Umbilical cord (tissue), 2 donors: ENCODE data around the gene PACSIN3. TPM values are rescaled to one million over a fixed set of nuclear protein-coding genes. Genes with fewer than 3 reads are reported as not detected.

Experiments used
- DNase-seq: peaks from one replicate; pipeline ENCODE4 v3.0.0-alpha.2; 2015; ENCODE audit warnings: low spot score
- total RNA-seq: library from RNA; depleted of rRNA; stranded (reverse); fragments of >200 nt; gene quantifications from one replicate; pipeline ENCODE4 v1.2.3, GENCODE V29; 2014; ENCODE audit warnings: low replicate concordance; ENCODE audit not compliant: insufficient read depth

PACSIN3 gene
- total RNA-seq, 1 donor from 2014 or later: 23.4 TPM

DNA sequence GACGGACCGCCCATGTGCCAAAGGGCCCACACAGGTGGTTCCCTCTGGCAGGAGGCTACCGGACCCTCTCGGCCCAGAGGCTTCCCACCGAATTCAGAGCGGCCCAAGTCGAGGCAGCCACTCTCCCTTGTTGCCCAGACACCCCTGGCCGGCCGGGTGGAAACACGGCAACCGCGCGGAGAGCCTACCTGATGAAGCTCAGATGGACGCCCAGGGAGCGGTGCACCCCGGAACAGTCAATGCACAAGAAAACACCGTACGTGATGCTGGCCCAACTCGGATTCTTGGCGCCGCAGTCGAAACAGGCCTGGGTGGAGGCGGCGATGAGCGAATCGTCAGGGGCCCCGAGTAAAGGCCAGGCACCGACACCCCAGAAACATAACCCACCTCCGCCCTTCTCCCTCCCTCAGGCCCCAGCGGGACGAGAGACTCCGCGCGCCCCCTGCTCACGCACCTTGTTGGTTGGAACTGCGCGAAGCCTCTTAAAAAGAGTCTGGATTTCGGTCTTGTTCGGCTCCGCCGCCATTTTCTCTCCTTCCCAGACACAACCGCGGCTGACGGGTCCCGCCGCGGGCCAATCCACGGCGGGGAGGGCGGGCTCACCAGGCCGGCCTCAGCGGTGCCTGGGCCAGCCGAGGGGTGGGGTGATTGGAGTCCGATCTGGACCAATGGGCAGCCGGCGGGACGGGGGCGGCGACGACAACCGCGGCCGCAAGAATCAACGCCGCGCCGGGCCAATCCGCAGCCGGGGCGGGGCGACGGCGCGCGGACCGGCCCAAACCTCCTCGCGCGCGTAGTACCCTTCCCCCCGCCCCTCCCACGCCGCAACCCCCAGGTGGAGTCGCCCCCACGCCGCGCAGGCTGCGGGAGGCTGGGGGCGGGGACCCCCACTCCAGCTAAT, 9.7 kb downstream of the PACSIN3 start, which contains the start of gene ARFGAP2:
Gene ARFGAP2 (minus strand): TSS at position 552 of the 901 bp plus-strand sequence. CDS start 26 bp downstream, at position 526.
- DNase-seq: peak; percentile 98

DNA sequence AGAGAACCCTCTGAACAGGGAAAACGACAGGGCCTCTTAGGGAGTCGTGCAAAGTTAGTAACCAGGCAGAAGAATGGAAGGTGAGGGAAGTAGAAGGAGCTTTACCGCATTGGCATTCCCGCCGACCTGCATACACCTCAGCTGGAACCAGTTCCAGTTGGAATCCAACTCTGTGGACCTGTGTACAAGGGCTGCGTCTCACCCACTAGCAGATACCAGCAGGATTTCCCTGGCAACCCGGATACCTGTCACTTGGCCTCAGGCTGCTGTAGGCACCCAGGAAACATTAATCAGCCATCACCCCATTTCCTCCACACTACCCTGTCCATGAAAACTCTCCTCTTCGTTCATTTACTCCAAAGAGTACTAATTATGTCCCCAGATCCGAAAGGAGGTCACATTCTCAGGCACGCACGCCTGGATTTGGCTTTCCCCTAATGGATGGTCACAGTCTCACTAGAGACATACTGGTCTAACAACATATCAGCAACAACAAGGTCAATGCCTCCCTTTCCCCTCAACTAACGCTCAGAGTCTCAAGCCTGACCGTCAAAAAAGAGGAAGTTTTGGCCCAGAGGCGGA, 10.4 kb downstream of the PACSIN3 start:
- DNase-seq: no peak

- DNase-seq: no peak
Measured at GRCh38 chr11:47172740-47173336, 13.4 kb downstream of the PACSIN3 start.

DNA sequence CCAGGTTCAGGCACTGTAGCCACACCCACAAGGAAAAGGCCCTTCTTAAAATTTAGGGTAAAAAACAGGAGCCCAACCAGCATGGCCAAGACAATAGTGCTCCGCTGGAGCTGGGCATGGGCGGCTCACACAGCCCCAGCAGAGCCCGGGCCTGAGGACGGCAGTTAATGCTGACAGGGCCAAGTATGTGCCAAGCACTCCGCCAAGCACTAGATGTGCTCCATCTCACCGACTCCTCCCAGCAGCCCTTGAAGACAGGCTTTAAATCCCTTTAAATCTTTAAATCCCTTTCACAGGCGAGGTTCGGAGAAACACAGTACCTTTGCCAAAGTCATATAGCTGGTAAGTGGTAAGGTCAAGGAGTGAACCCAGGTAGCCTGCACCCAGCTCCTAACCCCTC, 14.4 kb downstream of the PACSIN3 start:
- DNase-seq: peak; percentile 76

DNA sequence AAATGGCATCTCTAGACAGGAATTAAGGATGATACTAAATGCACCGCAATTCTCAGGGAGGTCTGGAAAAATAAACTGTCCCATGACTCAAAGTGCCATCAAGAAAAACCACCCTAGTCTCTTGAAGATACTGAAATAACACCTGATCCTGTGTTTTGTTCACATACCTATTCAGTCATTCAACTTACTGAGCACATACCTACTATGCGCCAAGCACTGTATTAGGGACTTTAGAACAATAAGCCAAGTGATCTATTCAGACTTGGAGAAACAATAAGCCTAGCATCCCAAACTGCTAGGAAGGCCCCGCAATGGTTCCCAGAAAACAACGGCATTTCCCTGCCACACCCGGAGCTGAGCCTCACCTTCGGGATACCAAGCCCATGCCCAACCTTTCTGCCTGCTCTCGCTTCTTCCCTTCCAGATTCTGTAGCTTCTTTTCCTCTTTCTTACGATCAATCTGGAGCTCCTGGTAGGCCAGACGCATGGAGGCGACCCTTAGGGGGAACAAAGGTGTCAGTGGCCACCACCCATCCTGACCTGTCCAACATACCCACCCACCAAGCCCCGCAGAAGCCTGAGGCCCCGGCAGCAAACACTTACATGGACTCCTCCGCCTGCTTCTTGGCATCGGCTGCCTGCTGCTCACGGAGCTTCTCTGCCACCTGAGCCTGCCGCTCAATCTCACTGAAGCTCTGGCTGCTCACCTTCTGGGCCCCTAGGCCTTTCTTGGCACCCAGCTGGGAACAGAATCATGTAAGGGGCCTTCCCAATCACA, 15.0 kb downstream of the PACSIN3 start:
- no peak for DNase-seq

DNA sequence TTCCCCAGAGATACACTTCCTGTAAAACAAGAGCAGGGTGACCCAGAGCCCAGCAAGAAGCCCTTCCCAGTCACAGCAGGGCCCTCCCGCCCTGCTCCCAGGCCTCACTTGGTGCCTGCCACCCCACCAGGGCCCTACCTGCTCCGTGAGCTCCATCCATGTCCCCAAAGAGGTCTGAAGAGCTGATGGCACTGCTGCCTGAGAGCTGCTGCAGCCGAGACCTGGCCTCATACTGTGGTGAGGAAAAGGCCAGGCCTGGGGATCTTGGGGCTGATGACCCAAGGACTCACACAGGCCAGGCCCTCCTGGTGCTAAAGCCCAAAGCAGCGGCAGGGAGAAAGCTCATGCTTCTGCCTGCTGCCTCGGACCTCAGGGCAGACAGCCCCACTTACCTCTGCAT, 19.9 kb downstream of the PACSIN3 start:
- DNase-seq: no peak

DNA sequence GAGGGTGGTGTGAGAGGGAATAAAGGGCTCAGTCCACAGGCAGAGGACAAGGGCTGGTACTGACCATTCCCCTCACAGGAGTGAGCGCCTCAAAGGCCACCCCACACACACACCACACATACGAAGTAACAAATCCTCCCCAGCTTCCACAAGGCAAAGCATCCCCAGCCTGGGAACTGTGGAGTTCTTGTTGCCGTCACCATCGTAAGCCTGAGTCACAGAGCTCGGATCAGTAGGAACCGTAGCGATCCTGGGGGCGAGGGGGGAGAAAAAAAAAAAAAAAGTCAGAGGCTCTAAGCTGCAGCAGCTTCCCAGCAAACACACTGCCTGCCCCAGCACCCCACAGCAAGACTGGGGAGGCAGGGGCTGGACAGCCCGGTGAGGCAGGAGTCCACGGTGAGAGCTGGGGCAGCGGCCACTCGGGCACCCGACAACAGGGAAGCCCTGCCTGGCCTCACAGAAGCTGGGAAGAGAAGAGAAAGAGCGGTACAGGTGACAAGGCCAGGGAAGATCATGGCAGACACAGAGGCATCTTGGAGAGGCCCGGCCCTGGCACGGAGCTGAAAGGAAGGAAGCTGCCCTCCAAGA, 20.9 kb downstream of the PACSIN3 start:
- DNase-seq: no peak

GRCh38 chr11:47164321-47164720, 21.9 kb downstream of the PACSIN3 start:
- DNase-seq: no peak

- no peak for DNase-seq
Measured at GRCh38 chr11:47163898-47164297, 22.3 kb downstream of the PACSIN3 start.

DNA sequence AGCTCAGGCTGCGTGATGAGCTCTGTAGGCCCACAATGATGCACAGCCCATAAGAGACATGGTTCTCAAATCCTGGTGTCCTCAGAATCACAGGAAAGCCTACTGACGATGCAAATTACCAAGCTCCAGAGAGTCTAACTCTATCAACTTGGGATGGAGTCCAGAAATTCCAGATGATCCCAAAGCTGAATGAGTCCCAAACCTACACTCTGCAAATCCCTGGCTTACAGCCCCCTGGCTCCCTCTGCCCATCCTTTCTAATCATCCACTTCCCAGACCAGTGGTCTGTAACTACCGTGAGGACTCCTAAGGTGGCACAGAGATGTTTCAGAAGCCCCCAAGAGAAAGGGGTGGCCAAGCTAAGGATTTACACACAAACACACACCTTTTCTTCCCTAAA, 23.0 kb downstream of the PACSIN3 start:
- DNase-seq: no peak

DNA sequence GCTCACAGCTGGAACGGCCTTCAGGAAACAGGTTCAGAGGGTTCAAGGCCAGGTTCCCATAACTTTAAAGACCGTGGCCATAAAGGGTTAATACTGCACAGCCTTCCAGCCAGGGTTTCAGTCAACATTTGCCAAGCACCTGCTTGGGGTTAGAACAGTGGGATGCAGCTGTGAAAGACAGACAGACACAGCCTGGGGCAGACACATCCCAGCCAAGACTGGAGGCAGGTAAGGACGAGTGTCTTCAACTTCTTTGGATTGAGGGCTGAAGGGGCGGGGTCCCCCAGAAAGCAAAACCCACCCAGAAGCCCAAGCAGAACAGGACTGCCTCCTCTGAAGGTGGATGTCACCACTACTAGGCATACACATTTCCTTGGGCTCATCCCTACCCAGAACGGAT, 23.8 kb downstream of the PACSIN3 start:
- no peak for DNase-seq

GRCh38 chr11:47161890-47162289, 24.3 kb downstream of the PACSIN3 start:
- DNase-seq: no peak

GRCh38 chr11:47161134-47161854, 24.9 kb downstream of the PACSIN3 start:
- peak; percentile 66 for DNase-seq

- DNase-seq: no peak
Measured at GRCh38 chr11:47160753-47161133, 25.5 kb downstream of the PACSIN3 start.

DNA sequence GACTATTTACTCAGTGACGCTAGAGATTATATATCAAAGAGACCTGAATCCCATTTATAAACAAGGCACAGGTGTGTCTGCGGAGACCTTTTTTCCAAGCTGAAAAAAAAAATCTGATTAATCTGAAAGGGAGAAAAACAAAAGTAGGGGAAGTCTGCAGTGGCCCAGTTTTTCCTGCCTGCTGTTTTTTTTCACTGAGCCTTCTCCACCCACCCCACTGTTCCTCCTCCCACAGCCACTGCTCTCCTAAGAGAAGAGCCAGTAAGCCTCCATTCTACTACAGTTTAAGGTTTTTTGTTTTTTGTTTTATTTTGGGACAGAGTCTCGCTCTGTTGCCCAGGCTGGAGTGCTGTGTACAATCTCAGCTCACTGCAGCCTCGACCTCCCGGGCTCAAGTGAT, 28.0 kb downstream of the PACSIN3 start:
- DNase-seq: no peak

GRCh38 chr11:47157805-47158204, 28.4 kb downstream of the PACSIN3 start:
- DNase-seq: no peak

- DNase-seq: no peak
Measured at GRCh38 chr11:47156951-47157350, 29.3 kb downstream of the PACSIN3 start.

DNA sequence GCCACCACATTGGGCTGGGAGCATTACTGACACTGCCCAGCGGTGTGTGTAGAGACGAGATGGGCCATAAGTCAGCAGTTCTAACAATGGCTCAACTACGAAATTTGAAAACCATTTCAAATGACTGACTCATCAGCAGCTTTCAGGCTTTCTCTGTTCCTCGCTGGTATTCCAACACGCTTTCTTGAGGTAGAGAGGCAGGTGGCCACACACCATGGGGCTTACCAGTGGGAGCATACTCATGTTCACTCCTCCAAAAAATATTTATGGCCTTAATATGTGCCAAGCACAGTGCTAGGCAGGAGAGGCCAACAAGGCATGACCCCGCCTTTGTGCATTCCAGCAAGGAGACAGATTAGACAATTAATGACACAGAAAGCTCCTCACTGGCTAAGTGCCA, 29.9 kb downstream of the PACSIN3 start:
- DNase-seq: no peak

GRCh38 chr11:47155879-47156278, 30.4 kb downstream of the PACSIN3 start:
- no peak for DNase-seq

GRCh38 chr11:47154616-47155570, 31.3 kb downstream of the PACSIN3 start:
- DNase-seq: no peak
